ENCODE measurements around the gene DMD.

The DMD gene

DNA sequence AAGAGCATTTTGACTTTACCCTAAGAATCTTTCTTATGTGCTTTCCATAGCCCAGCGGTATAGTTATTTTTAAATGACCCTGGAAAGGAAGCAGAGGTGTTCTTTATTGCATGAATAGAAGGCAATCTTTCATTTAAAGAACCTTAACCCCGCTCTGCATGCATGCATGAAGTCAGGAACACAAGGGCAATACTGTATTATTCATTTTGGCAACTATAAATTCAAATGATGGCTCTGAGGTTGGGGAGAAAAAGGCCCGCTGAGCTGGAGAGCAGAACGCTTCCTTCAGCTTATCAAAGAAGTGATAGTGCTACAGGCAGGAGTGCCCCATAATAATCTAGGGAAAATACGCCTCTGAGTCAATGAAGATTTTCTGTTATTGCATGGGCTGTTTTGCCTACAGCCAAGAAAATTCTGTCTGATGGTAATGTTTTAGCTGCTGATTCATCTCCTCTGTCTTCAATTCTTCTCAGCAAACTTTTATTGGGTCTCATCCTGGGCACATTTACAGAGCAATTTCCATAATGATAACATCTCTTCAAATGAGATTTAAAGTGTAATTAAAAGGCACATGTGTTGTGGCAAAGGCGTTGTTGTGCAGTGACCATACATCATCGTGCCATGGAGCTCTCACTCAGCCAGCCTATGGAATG is 1687.3 kb downstream of the DMD start:
- no peak overlapping the region for H3K4me3 ChIP-seq (ENCODE audit: low read depth, low read length)
- no peak for TF ChIP-seq CTCF (IDR thresholded peaks at IDR 0.05; ENCODE audit: low read depth, low read length)
- in situ Hi-C loops (cut with HindIII; ENCODE audit: low sequenced_read_pairs), result no loop called here
- peak; percentile 9 for DNase-seq (ENCODE audit: low read depth, low spot score)

DNA sequence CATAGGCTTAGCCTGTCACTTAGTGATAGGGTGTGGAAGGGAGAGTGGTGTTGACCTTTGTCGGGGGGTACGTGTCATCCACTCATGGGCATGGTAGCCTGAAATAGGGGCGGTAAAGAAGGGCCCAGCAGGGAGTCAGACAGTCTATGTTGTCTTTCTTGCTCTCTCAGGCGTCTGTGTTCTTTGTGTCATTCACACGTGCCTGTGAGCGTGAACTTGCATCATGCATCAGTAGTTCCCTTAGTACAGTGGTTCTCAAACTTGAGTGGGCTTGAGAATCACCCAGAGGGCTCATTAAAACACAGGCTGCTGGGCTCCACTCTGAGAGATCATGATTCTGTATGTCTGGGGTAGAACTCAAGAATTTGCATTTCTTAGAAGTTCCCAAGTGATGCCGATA is 1688.6 kb downstream of the DMD start:
- no peak for DNase-seq (ENCODE audit: low read depth, low spot score)
- no peak for TF ChIP-seq CTCF (IDR thresholded peaks at IDR 0.05; ENCODE audit: low read depth, low read length)
- in situ Hi-C loops (cut with HindIII; ENCODE audit: low sequenced_read_pairs), result no loop called here
- no peak overlapping the region for H3K4me3 ChIP-seq (ENCODE audit: low read depth, low read length)

- no peak for DNase-seq (ENCODE audit: low read depth, low spot score)
- in situ Hi-C loops (cut with HindIII; ENCODE audit: low sequenced_read_pairs), result no loop called here
- no peak for TF ChIP-seq CTCF (IDR thresholded peaks at IDR 0.05; ENCODE audit: low read depth, low read length)
- no peak overlapping the region for H3K4me3 ChIP-seq (ENCODE audit: low read depth, low read length)
Observed at GRCh38 chrX:31521941-31522340, 1689.4 kb downstream of the DMD start.

DNA sequence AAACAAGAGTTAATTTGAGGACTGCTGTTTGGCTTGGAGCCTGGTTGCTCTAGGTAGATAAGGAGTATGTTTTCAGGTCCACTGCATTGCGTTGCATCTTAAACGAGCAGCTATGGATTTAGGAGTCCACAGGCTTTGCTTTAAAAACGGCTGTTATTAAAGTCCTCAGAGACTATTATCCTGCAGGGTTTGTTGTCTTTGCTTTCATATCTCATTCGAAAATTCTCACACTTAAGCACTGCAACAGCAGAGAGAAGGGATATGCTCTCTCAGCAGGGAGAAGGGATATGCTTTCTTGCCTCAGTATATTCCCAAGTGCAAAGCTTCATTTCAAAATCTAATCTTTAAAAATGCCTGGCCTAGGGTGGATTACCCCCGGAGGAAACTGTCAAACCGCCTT is 1694.8 kb downstream of the DMD start:
- no peak for TF ChIP-seq CTCF (IDR thresholded peaks at IDR 0.05; ENCODE audit: low read depth, low read length)
- H3K4me3 ChIP-seq (ENCODE audit: low read depth, low read length), result no peak overlapping the region
- in situ Hi-C loops (cut with HindIII; ENCODE audit: low sequenced_read_pairs), result no loop called here
- no peak for DNase-seq (ENCODE audit: low read depth, low spot score)

- in situ Hi-C loops (cut with HindIII; ENCODE audit: low sequenced_read_pairs), result no loop called here
- no peak overlapping the region for H3K4me3 ChIP-seq (ENCODE audit: low read depth, low read length)
- peak; percentile 59 for DNase-seq (ENCODE audit: low read depth, low spot score)
- TF ChIP-seq CTCF (IDR thresholded peaks at IDR 0.05; ENCODE audit: low read depth, low read length), result no peak
Observed at GRCh38 chrX:31508338-31508737, 1703.0 kb downstream of the DMD start.

- in situ Hi-C loops (cut with HindIII; ENCODE audit: low sequenced_read_pairs), result no loop called here
- no peak overlapping the region for H3K4me3 ChIP-seq (ENCODE audit: low read depth, low read length)
- no peak for DNase-seq (ENCODE audit: low read depth, low spot score)
- TF ChIP-seq CTCF (IDR thresholded peaks at IDR 0.05; ENCODE audit: low read depth, low read length), result no peak
Observed at GRCh38 chrX:31506928-31507327, 1704.4 kb downstream of the DMD start.

All from astrocyte of the spinal cord (primary cell).